GM21526 (cell line): ENCODE results near the gene MED25.
"Not testable (repeated sequence)": the region's sequence is repeated elsewhere in the genome, so short reads cannot be mapped to it uniquely, and the experiment has no call there.

Experiments
- ATAC-seq: cut with Tn5 transposase; IDR thresholded peaks from one replicate; pipeline ENCODE4 v1.9.1; 2021; ENCODE audit warnings: moderate library complexity; ENCODE audit not compliant: unreplicated experiment, low FRiP score

Gene MED25

DNA sequence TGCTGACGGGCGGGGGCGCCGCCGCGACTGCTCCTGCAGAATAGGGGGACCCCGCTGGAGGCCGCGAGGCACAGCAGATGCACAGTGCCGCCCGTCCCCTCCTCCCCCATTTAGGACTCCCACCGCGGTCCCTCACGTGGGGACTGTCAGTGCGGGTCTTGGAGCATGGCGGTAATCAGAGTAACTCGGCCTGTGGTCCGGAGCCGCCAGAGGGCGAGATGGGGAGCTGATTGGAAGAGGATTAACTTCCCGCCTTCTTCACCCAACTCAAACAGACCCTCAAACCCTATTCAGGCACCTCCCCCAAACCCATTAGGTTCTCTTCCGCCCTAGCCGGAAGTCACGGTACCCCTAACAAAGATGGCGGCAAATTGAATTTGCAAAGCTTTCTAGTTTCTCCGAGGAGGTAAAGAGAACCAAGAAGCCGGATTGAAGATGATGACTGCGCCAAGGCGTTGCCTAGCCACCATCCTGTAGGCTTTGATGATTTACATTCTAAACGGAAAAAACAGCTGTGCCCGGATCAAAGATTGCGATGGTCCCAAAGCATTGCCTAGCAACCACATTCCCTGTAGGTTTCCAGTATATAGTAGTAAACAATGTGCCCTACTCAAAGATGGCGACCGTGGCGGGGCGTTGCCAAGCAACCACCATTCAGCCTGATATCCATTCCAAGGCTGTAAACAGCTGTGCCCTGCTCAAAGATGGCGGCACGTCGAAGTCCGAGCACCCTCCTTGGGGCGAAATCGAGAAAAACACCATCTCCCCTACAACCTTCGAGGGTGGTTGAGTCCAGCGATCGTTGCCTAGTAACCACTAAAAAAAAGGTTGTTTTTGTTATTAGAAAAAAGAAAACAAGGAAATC lies 4.9 kb upstream of the MED25 start, which contains the start of gene FUZ:
TSS of gene FUZ (minus strand) at position 296 of the 865 bp plus-strand sequence. CDS start at position 110, 186 bp downstream.
- ATAC-seq: peak; percentile 48

DNA sequence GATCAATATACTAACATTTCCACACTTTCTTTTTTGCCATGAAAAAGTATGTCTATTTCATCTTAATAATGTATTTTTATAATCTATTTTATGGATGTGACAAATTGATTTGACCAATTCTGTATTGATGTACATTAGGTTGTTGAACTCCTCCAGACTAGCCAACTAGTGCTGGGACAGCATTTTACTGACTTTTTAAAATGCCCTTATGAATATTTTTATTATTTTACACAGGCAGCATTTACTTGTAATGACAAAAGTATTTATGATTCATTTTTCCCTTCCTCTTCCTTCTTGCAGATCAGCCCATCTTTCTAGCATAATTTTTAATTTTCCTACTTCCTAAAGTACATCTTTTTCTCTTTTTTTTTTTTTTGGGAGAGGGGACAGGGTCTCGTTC lies 4.1 kb upstream of the MED25 start:
- ATAC-seq: no peak

DNA sequence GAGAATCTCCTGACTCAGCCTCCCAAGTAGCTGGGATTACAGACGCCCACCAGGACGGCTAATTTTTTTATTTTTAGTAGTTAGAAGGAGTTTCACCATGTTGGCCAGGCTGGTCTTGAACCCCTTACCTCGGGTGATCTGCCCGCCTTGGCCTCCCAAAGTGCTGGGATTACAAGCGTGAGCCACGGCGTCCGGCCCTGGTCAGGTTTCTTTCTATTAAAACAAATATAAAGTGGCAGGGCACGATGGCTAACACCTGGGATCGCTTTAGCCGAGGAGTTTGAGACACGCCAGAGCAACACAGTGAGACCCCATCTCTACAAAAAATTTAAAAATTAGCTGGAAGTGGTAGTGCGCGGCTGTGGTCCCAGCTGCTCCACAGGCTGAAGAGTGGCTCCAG lies 1.5 kb upstream of the MED25 start:
- ATAC-seq: no peak

DNA sequence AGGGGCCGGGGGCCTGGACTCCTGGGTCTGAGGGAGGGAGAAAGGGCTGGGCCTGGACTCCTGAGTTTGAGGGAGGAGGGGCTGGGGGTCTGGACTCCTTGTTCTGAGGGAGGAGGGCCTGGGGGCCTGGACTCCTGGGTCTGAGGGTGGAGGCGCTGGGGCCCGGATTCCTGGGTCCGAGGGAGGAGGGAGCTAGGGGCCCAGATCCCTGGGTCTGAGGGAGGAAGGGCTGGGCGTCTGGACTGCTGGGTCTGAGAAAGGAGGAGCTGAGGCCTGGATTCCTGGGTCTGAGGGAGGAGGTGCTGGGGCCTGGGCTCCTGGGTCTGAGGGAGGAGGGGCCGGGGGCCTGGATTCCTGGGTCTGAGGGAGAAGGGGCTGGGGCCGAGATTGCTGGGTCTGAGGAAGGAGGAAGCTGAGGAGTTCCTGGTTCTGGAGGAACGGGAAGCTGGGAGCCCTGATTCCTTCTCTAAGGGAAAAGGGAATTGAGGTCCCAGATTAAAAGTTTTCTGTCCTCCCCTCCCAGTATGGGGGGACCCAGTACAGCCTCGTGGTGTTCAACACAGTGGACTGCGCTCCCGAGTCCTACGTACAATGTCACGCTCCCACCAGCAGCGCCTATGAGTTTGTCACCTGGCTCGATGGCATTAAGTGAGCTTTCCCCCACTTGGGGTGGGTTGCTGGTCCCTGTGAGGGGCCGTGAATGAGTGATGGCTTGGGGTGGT lies 721 bp downstream of the MED25 start:
- no peak for ATAC-seq

DNA sequence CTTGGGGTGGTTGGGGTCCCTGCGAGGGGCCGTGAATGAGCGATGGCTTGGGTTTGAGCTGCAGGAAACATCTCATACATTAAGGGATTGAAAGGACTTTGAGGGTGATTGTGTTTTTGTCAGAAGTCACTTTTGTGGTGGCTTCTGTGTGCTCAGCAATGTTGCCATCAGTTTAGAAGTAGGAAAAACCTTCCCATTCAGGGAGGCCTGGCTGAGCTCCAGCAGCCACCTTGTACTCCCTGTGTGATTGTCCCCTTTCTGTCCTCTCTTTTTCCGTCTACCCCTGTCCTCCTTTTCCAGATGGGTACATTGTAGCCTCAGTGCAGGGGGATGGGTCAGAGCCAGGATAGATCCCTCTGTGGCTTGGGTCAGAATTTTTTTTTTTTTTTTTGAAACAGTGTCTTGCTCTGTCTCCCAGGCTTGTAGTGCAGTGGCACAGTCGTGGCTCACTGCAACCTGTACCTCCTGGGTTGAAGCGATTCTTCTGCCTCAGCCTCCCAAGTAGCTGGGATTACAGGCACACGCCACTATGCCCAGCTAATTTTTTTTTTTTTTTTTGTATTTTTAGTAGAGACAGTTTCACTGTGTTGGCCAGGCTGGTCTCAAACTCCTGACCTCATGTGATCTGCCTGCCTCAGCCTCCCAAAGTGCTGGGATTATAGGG lies 1.5 kb downstream of the MED25 start:
- not testable (repeated sequence) for ATAC-seq

DNA sequence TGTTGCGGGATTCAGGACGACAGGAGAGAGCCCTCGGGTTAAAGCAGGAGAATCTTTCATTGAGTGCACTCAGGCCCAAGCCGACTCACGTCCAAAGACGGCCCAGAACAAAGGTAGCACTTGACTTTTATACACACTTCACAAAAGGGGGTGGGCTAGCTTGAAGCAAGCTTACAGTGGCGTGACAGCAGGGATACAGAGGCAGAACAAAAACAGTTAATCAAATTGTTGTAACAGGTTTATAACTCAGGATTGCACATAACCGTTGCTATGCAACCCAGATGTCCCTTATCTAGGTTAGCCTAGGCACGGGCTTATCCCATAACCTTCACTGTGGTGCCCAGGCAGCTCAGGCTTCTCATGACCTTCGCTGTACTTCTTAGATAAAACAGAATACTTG lies 2.0 kb downstream of the MED25 start:
- no peak for ATAC-seq

DNA sequence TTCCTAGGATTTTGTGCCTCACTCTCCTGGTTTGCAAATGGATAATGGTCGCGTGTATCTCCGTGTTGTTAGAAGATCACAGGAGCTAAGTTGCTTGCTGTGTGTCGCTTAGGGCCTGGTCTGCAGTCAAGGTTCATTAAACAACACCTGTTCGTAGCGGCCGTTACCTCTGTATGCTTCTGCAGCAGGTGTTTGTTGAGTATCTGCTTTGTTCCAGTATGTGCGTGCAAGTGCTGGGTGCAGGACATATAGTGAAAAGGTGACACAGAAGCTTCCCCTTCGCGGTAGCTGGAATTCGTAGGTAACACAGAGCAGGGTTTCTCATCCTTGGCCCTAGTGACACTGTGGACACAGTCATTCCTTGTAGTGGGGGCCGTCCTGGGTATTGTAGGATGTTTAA lies 5.4 kb downstream of the MED25 start:
- no peak for ATAC-seq

DNA sequence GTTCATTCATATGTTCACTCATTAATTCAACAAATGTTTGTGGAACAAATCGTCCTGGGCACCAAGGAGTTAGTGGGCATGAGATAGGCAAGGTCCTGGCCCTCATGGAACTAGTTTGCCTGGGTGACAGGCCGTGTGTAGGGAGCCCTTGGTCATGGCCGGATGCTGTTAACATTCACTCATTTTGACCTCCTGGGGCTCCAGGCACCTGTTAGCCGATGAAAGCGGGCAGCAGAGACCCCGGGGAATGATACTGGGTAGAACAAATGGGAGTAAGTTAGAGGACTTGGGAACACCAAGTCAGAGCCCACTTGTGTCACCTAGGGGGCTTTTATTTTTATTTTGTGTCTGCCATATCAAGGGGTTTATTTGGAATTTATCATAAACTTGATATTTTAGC lies 6.6 kb downstream of the MED25 start:
- no peak for ATAC-seq

DNA sequence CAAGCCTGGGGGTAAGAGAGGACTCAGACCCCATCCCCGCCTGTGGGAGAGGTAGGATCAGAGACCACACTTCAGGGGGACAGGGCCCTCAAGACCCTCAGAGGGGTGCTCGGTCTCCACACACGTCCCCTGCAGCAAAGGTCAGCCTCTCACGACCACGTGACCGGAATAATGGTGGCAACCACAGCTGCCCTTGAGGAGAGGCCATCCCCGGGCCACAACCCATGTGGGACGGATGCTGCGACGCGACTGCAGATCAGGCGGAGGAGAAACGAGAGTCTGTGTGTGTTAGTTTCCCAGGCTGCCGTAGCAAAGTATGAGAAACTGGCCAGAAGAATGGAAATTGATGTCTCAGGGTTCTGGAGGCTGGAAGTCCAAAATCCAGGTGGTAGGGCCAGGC lies 8.9 kb downstream of the MED25 start:
- ATAC-seq: no peak

DNA sequence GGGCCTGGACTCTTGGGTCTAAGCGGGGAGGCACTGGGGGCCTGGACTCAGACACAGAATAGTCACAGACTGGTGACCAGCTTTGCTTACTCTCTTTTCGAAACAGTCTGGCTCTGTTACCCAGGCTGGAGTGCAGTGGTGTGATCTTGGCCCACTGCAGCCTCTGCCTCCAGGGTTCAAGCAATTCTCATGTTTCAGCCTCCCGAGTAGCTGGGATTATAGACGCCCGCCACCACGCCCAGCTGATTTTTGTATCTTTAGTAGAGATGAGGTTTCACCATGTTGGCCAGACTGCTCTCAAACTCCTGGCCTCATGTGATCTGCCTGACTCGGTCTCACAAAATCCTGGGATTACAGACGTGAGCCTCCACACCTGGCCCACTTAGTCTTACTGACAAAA lies 11.1 kb downstream of the MED25 start:
- no peak for ATAC-seq

DNA sequence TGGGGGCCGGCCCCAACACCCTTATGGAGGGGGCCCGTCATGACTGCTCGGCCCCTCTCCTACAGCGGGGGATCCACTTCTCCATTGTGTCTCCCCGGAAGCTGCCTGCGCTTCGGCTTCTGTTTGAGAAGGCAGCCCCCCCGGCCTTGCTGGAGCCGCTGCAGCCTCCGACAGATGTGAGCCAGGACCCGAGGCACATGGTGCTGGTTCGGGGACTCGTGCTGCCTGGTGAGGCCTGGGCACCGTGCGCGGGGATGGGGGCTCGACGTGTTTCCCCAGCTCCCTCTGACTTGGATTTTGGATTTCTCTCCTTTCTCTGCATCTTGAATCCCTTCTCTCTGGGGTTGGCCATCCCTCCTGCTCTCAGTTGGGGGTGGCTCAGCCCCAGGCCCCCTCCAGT lies 11.6 kb downstream of the MED25 start:
- ATAC-seq: no peak

DNA sequence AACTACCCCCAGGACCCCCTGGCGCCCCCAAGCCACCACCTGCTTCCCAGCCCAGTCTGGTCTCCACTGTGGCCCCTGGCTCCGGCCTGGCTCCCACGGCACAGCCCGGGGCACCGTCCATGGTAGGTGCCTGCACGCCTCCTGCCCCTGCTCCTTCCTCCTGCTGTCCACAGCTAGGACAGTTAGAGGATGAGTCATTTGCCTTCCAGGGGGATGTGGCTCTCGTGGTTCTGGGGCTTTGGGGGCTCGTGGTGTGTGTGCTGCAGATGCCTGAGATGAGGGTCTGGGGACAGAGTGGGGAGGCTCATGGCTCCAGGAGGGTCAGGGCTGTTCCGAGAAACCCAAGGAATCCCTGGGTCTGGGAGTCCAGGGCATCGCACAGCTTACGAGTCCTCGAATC lies 12.7 kb downstream of the MED25 start:
- no peak for ATAC-seq

DNA sequence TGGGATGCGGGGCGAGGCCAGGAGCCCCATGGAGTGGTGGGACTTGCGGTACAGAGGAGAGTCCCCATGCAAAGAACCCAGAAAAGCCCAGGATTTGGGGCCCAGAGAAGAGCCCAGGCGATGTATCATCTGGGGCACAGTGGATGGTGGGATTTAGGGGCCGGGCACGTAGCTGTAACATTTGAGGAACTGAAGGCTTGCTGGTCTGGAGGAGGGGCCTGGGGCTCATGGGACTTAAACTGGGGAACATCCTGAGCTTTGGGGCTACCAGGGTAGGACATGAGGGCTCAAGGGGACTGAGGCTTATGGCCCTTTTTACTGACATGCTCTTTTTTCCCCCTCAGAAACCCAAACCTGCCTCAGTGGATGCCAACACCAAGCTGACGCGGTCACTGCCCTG lies 13.5 kb downstream of the MED25 start:
- ATAC-seq: no peak

DNA sequence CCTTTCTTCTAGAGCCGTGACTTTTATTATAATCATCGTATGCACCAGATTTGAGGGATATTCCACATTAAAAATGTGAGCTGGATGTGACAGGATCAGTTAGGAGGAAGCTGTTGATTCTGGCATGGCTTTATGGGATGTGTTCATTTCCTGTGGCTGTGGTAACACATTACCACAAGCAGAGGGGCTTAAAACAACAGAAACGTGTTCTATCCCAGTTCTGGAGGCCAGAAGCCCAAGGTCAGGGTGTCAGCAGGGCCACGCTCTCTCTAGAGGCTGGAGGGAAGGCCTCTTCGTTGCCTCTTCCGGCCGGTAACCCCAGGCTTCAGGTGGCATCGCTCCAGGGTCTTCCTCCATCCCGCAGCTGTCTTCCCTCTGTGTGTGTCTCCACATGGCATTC lies 14.5 kb downstream of the MED25 start:
- no peak for ATAC-seq

DNA sequence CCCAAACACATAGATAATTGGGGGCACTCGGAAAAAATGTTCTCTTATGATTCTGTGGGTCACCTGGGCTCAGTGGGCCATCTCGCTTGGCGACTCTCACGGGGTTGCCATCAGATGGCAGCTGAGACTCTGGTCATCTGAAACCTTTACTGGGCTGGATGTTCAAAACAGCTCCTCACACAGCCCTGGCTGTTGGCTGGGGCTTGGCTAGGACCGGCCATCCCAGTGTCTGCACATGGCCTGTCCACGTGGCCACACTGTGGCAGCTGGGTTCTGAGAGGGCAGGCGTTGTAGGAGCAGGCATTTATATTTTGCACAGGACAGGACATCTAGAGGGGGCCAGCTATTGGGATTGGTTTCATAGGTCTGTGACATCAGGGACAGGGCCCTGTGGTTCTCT lies 15.5 kb downstream of the MED25 start:
- no peak for ATAC-seq

DNA sequence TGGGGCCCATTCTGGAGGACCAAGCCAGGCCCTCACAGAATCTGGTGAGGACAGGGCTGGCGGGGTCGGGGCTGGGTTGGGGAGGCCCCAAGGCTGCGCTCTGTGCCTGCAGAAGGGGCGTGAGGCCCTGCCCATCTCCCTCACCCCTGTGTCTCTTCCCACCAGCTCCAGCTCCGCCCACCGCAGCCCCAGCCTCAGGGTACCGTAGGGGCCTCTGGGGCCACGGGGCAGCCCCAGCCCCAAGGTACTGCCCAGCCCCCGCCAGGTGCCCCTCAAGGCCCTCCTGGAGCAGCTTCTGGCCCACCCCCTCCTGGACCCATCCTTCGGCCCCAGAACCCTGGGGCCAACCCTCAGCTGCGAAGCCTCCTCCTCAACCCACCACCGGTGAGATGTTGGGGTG lies 17.5 kb downstream of the MED25 start:
- no peak for ATAC-seq

DNA sequence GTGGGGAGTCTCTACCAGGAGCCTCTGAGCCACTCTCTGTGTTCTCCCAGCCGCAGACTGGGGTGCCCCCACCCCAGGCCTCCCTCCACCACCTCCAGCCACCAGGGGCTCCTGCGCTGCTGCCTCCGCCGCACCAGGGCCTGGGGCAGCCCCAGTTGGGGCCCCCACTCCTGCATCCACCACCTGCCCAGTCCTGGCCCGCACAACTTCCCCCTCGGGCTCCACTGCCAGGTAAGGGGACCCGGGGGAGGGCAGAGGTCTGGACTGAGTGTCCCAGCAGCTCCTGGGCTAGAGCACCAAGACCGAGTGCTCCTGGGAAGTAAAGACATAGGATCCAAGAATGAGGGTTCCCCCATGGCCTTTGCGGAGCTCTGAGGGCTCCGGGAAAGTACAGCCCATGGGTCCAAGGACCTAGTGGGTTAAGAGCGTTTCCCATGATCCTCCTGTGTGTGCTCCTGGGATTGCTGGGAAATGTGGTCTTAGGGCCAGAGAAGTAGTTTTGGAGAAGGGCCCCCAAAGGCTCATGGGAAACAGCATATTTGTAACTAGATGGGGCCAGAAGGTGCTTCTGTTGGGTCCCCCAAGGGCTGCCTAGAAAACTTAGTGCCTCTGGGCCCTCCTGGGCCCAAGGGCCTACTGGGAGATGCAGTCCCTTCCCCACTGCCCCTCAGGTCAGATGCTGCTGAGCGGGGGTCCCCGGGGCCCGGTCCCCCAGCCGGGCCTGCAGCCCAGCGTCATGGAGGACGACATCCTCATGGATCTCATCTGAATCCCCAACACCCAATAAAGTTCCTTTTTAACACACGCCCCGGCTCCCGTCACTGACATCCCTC lies 18.3 kb downstream of the MED25 start:
- ATAC-seq: no peak

DNA sequence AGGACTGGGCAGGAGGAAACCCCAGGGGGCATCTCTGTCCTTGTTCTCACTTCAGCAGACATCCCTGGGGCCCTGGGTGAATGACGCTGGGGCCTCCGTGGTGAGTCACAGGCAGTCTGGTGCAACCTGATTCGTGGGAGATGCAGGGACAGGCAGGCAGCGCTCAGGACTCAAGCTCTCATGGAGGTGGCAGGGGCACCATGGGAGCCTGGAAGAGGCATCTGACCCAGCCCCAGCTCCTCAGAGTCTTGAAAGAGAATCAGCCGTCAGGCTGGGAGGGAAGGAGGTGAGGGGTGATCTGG lies 18.9 kb downstream of the MED25 start:
- no peak for ATAC-seq

DNA sequence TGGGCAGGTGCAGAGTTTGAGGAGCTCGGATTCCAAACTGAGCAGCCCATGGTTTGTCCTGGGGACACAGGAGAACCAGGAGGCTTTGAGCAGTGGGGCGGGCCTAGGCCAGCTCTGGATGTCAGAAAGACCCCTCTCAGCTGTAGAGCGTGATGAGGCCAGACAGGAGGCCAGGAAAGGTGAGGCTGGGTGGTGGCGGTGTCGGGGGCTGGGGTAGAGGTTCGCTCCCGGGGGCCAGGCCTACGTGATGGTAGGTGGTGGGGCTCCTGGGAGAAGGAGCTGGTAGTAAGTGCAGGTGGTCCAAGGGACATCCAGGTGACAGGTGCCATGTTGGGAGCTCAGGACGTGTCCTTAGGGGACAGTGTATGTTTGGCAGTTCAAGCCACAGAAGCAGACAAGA lies 19.3 kb downstream of the MED25 start:
- no peak for ATAC-seq

DNA sequence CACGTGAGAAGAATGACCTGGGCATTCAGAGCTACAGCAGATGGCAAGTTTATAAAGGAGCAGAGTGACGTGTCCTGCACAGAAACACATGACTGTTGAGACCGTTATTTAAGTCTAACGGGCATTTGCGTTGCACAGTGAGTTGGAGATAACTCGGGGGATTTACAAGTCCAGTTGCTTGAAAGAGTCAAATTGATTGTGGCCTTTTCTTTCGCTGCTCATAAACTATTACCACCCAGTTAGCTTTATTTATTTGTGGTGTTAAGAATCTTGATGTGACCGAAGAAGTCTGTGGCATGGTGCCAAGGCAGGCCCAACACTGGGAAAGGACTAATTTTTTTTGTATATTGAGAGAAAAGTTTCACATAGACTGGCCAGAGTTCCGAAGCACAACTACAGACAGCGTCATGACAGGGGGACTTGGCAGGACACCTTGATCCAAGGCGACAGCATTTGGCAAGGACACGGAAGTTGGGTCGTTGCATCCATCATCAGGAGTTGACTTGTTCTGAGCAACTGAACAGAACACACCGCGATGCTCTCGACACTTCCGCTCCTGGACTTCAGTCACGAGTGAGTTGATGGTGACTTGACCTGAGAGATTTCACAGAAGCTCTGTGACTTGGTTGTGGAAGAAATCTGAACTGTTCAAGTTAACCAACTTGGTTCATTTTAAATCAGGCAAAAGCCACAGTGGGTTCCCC lies 20.9 kb downstream of the MED25 start:
- no peak for ATAC-seq
